DND-41 (cell line): ENCODE results near the gene SMYD5.

ENCODE experiments used
- EZH2 ChIP-seq: IDR thresholded peaks from 3 replicates; pipeline ENCODE4 v1.6.1; 2012; ENCODE audit warnings: borderline replicate concordance, low read depth, mild to moderate bottlenecking, moderate library complexity, low read length, inconsistent platforms; ENCODE audit not compliant: severe bottlenecking
- TF ChIP-seq, protein P1 (sequence below): IDR thresholded peaks from 2 replicates; pipeline ENCODE4 v1.5.1; 2012; ENCODE audit warnings: borderline replicate concordance, low read length, moderate library complexity, mild to moderate bottlenecking; ENCODE audit not compliant: poor library complexity, severe bottlenecking; ENCODE audit errors: extremely low read depth

DNA sequence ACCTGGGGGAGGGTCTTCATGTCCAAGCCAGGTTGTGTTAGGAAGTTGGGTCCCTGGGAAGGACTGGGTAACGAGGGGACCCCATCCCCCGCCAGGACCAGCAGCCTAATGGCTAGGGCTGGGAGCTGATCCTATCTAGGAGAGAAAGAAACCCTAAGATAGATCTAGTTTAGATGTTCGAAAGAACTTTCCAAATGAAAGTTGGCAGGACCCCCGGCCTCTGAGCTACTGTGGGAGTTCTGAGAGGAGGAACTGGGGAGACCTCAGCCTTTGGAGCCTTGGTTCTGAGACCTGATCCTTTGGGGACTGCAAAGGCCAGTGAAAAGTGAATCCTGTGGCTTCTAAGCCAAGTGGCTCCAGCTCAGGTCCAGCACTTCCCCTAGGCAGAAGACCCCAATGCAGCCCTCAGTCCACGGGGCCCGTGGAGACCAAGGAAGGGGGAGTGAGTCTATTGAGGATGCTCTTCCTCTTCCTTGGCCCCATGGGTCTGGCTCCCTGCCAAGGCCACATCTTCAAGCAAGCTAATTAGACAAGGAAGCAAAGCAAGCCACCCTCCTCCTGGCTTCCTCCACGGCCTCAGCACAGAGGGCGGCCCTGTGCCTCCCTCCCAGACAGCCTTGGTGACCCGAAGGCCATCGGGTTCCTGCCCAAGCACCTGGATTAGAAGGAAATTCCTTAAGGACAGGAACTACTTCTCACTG is 43.5 kb downstream of the SMYD5 start:
- TF ChIP-seq, protein P1, sequence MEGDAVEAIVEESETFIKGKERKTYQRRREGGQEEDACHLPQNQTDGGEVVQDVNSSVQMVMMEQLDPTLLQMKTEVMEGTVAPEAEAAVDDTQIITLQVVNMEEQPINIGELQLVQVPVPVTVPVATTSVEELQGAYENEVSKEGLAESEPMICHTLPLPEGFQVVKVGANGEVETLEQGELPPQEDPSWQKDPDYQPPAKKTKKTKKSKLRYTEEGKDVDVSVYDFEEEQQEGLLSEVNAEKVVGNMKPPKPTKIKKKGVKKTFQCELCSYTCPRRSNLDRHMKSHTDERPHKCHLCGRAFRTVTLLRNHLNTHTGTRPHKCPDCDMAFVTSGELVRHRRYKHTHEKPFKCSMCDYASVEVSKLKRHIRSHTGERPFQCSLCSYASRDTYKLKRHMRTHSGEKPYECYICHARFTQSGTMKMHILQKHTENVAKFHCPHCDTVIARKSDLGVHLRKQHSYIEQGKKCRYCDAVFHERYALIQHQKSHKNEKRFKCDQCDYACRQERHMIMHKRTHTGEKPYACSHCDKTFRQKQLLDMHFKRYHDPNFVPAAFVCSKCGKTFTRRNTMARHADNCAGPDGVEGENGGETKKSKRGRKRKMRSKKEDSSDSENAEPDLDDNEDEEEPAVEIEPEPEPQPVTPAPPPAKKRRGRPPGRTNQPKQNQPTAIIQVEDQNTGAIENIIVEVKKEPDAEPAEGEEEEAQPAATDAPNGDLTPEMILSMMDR: no peak
- TF ChIP-seq EZH2: no peak
